H9 (cell line): ENCODE data around the gene KIF22. TPM values are rescaled to one million over a fixed set of nuclear protein-coding genes. Genes with fewer than 3 reads are reported as not detected.
"Not testable (repeated sequence)": the region's sequence is repeated elsewhere in the genome, so short reads cannot be mapped to it uniquely, and the experiment has no call there.

Experiments
- DNase-seq: peaks from one replicate; pipeline ENCODE4 v3.0.0-alpha.2; 2017
- H2AFZ ChIP-seq: one replicate; pipeline ENCODE4 v1.6.1; 2013; ENCODE audit warnings: mild to moderate bottlenecking, low read length, control low read depth, moderate library complexity
- H2AK5ac ChIP-seq: 2 replicates; pipeline ENCODE4 v1.6.1; 2013; ENCODE audit warnings: low read length, control low read depth, mixed read lengths; ENCODE audit not compliant: insufficient read length
- H2BK120ac ChIP-seq: one replicate; pipeline ENCODE4 v1.6.1; 2013; ENCODE audit warnings: low read depth, mild to moderate bottlenecking, low read length, control low read depth, inconsistent platforms; ENCODE audit not compliant: poor library complexity, severe bottlenecking
- H2BK12ac ChIP-seq: 2 replicates; pipeline ENCODE4 v1.6.1; 2013; ENCODE audit warnings: low read length, control low read depth, mixed read lengths, low read depth; ENCODE audit not compliant: insufficient read length
- H2BK15ac ChIP-seq: 2 replicates; pipeline ENCODE4 v1.6.1; 2013; ENCODE audit warnings: low read depth, low read length, control low read depth
- H2BK20ac ChIP-seq: one replicate; pipeline ENCODE4 v1.6.1; 2013; ENCODE audit warnings: low read depth, mild to moderate bottlenecking, low read length, control low read depth, inconsistent platforms; ENCODE audit not compliant: poor library complexity, severe bottlenecking
- H2BK5ac ChIP-seq: 2 replicates; pipeline ENCODE4 v1.6.1; 2013; ENCODE audit warnings: low read length, control low read depth, mixed read lengths; ENCODE audit not compliant: insufficient read length
- H3K14ac ChIP-seq: 2 replicates; pipeline ENCODE4 v1.6.1; 2013; ENCODE audit warnings: low read length, control low read depth; ENCODE audit not compliant: insufficient read depth
- H3K18ac ChIP-seq: 2 replicates; pipeline ENCODE4 v1.6.1; 2013; ENCODE audit warnings: low read depth, mild to moderate bottlenecking, mixed read lengths, low read length, control low read depth; ENCODE audit not compliant: insufficient read length
- H3K23ac ChIP-seq: 2 replicates; pipeline ENCODE4 v1.6.1; 2013; ENCODE audit warnings: low read length, control low read depth, mixed read lengths, low read depth; ENCODE audit not compliant: insufficient read length
- H3K23me2 ChIP-seq: 2 replicates; pipeline ENCODE4 v1.6.1; 2013; ENCODE audit warnings: low read depth, mild to moderate bottlenecking, mixed read lengths, low read length, control low read depth; ENCODE audit not compliant: insufficient read length, poor library complexity, severe bottlenecking
- H3K27ac ChIP-seq: 2 replicates; pipeline ENCODE4 v1.5.1; 2013; ENCODE audit warnings: low read length, control low read depth, mixed read lengths, low read depth; ENCODE audit not compliant: insufficient read length
- H3K27me3 ChIP-seq: 2 replicates; pipeline ENCODE4 v1.6.1; 2013; ENCODE audit warnings: low read length, control low read depth, inconsistent platforms; ENCODE audit not compliant: insufficient read depth
- H3K4ac ChIP-seq: 2 replicates; pipeline ENCODE4 v1.6.1; 2013; ENCODE audit warnings: low read depth, mild to moderate bottlenecking, control low read depth, inconsistent platforms, low read length, moderate library complexity
- H3K4me1 ChIP-seq: 2 replicates; pipeline ENCODE4 v1.6.1; 2013; ENCODE audit warnings: low read length, control low read depth, inconsistent platforms; ENCODE audit not compliant: insufficient read depth
- H3K4me2 ChIP-seq: 2 replicates; pipeline ENCODE4 v1.6.1; 2013; ENCODE audit warnings: low read length, control low read depth, mixed read lengths; ENCODE audit not compliant: insufficient read length, insufficient read depth
- H3K56ac ChIP-seq: 2 replicates; pipeline ENCODE4 v1.6.1; 2013; ENCODE audit warnings: low read depth, mild to moderate bottlenecking, mixed read lengths, low read length, control low read depth; ENCODE audit not compliant: insufficient read length
- H3K79me1 ChIP-seq: 2 replicates; pipeline ENCODE4 v1.6.1; 2013; ENCODE audit warnings: low read depth, mild to moderate bottlenecking, moderate library complexity, low read length, control low read depth, inconsistent platforms; ENCODE audit not compliant: insufficient read depth, poor library complexity, severe bottlenecking
- H3K79me2 ChIP-seq: 2 replicates; pipeline ENCODE4 v1.6.1; 2013; ENCODE audit warnings: low read length, control low read depth, inconsistent platforms; ENCODE audit not compliant: insufficient read depth
- H3K9ac ChIP-seq: 2 replicates; pipeline ENCODE4 v1.6.1; 2013; ENCODE audit warnings: low read length, control low read depth, mixed read lengths; ENCODE audit not compliant: insufficient read length; ENCODE audit errors: extremely low read depth
- H3K9me3 ChIP-seq: one replicate; pipeline ENCODE4 v1.6.1; 2013; ENCODE audit warnings: low read depth, low read length, inconsistent platforms; ENCODE audit not compliant: control insufficient read depth
- H3T11ph ChIP-seq: one replicate; pipeline ENCODE4 v1.6.1; 2013; ENCODE audit warnings: mild to moderate bottlenecking, low read length, control low read depth, inconsistent platforms
- H4K20me1 ChIP-seq: one replicate; pipeline ENCODE4 v1.6.1; 2013; ENCODE audit not compliant: control insufficient read depth, insufficient read length, insufficient read depth
- H4K5ac ChIP-seq: 2 replicates; pipeline ENCODE4 v1.6.1; 2013; ENCODE audit warnings: low read depth, mild to moderate bottlenecking, mixed read lengths, low read length, control low read depth; ENCODE audit not compliant: insufficient read length
- H4K8ac ChIP-seq: replicated peaks from 2 replicates; pipeline ENCODE4 v1.6.1; 2013; ENCODE audit warnings: low read length, control low read depth, mixed read lengths, low read depth; ENCODE audit not compliant: insufficient read length
- H4K91ac ChIP-seq: 2 replicates; pipeline ENCODE4 v1.6.1; 2013; ENCODE audit warnings: low read depth, mild to moderate bottlenecking, moderate library complexity, mixed read lengths, low read length, control low read depth; ENCODE audit not compliant: insufficient read length
- H3K27ac Mint-ChIP-seq, 3 experiments: 2 replicates in 2 of 3; 3 replicates in 1 of 3; pipeline ENCODE4 v1.8.0; 2020 to 2021; ENCODE audit warnings: mixed read lengths in 3 of 3, mild to moderate bottlenecking in 1 of 3, moderate library complexity in 1 of 3
- H3K27me3 Mint-ChIP-seq: 2 replicates; pipeline ENCODE4 v1.8.0; 2021; ENCODE audit warnings: low read depth, mild to moderate bottlenecking, moderate library complexity, mixed read lengths
- H3K36me3 Mint-ChIP-seq, 3 experiments: 2 replicates in 2 of 3; 3 replicates in 1 of 3; pipeline ENCODE4 v1.8.0; 2020 to 2021; ENCODE audit warnings: low read depth in 3 of 3, mixed read lengths in 3 of 3; ENCODE audit not compliant: insufficient read depth in 1 of 3
- H3K4me1 Mint-ChIP-seq, 2 experiments: 2 replicates each; pipeline ENCODE4 v1.8.0; 2020; ENCODE audit warnings: mixed read lengths in 2 of 2
- H3K4me3 Mint-ChIP-seq, 2 experiments: 2 replicates in 1 of 2; 3 replicates in 1 of 2; pipeline ENCODE4 v1.8.0; 2020 to 2021; ENCODE audit warnings: mild to moderate bottlenecking in 2 of 2, mixed read lengths in 2 of 2, moderate library complexity in 1 of 2
- H3K9me3 Mint-ChIP-seq, 2 experiments: 2 replicates in 1 of 2; 3 replicates in 1 of 2; pipeline ENCODE4 v1.8.0; 2020; ENCODE audit warnings: mild to moderate bottlenecking in 2 of 2, mixed read lengths in 2 of 2, moderate library complexity in 1 of 2
- CTCF ChIP-seq: fragments of 200-600 bp; sonication (generic); conservative IDR thresholded peaks from 3 replicates; pipeline ENCODE4 v1.8.0; 2021; ENCODE audit warnings: antibody characterized with exemption, mild to moderate bottlenecking
- WGBS: extraction: QIAGEN DNeasy Blood & Tissue Kit; methylation state at CpG from one replicate; pipeline ENCODE4 v1.1.7; 2013; ENCODE audit warnings: missing lambda C conversion rate, low lambda C conversion rate, mixed read lengths; ENCODE audit not compliant: insufficient read length; ENCODE audit errors: extremely low coverage; 5-methylcytosine and 5-hydroxymethylcytosine counted together
- total RNA-seq: library from RNA; stranded (reverse); gene quantifications from 2 replicates; pipeline ENCODE4 v1.2.1, GENCODE V29; 2021

Gene KIF22
- total RNA-seq, 1 experiment from 2014 or later: 151 TPM

GRCh38 chr16:29784901-29785500 lies 5.5 kb upstream of the KIF22 start:
- Histone ChIP-seq H3K56ac (no peak overlapping the region), H2BK20ac (no peak overlapping the region), H2AFZ (no peak overlapping the region), H4K20me1 (no peaks in the 10 kb centered on the region), H2BK120ac (no peak overlapping the region), H3K9me3 (no peaks in the 10 kb centered on the region), H3K23ac (no peak overlapping the region), H2BK12ac (no peak overlapping the region), H3K4me1 (no peaks in the 10 kb centered on the region; the same call in 1 of the 2 replicates), H3K18ac (no peak overlapping the region), H4K8ac (no peak overlapping the region), H2BK15ac (no peak overlapping the region), H3K27ac (no peak overlapping the region), H3K14ac (no peak overlapping the region), H2AK5ac (no peak overlapping the region), H2BK5ac (no peak overlapping the region), H4K91ac (no peak overlapping the region), H3K27me3 (no peaks in the 10 kb centered on the region), H3K79me1 (no peaks in the 10 kb centered on the region), H4K5ac (no peak overlapping the region), H3K23me2 (peaks cover 2% of the 10 kb centered on the region), H3K4me2 (peak overlapping the region; percentile 44), H3K4ac (no peak overlapping the region), H3T11ph (no peak overlapping the region), H3K9ac (no peak overlapping the region), H3K79me2 (no peaks in the 10 kb centered on the region)
- Mint-ChIP-seq H3K27me3 (peaks cover 33% of the 10 kb centered on the region), H3K4me1 (peaks cover 24 to 25% of the 10 kb centered on the region in 2 experiments), H3K4me3 (peak overlapping the region; percentile 42 to 43), H3K9me3 (peaks cover 0 to 2% of the 10 kb centered on the region in 2 experiments; a peak in 3 of 5 replicates), H3K27ac (peak overlapping the region in 1 of 3 experiments; percentile 42; a peak in 1 of 7 replicates), H3K36me3 (peaks cover 0 to 1% (median 0%) of the 10 kb centered on the region in 3 experiments; a peak in 1 of 7 replicates)
- peak; percentile 95 for TF ChIP-seq CTCF
- no CpG with 5 or more reads among the region's 38 CpGs for WGBS
- peak; percentile 92 for DNase-seq

DNA sequence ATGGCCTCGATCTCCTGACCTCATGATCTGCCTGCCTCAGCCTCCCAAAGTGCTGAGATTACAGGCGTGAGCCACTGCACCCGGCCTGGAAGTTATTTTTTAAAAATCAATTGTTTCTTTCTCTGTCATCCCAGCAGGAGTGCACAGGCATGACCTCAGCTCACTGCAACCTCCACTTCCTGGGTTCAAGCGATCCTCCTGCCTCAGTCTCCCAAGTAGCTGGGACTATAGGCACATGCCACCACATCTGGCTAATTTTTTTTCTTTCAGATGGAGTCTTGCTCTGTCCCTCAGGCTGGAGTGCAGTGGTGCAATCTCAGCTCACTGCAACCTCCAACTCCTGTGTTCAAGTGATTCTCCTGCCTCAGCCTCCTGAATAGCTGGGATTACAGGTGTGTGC lies 3.4 kb upstream of the KIF22 start:
- H2BK15ac ChIP-seq, H4K8ac ChIP-seq, H2BK120ac ChIP-seq, H3K27ac Mint-ChIP-seq, H2AK5ac ChIP-seq, H3K4me1 ChIP-seq, H4K5ac ChIP-seq, H2BK12ac ChIP-seq, H3K23me2 ChIP-seq, H4K91ac ChIP-seq, H3K27ac ChIP-seq, DNase-seq, H3K4ac ChIP-seq, H3K9me3 Mint-ChIP-seq, H2AFZ ChIP-seq, H3K18ac ChIP-seq, H3K9me3 ChIP-seq, H3K9ac ChIP-seq, H3K14ac ChIP-seq, H3K56ac ChIP-seq, H3K4me3 Mint-ChIP-seq, H4K20me1 ChIP-seq, H3T11ph ChIP-seq, H3K4me2 ChIP-seq, H3K27me3 ChIP-seq, H2BK20ac ChIP-seq, H2BK5ac ChIP-seq, H3K23ac ChIP-seq, H3K79me1 ChIP-seq: not testable (repeated sequence)
- H3K36me3 Mint-ChIP-seq: peaks cover 4 to 11% (median 6%) of the 10 kb centered on the region in 3 experiments; a peak in 5 of 7 replicates
- peaks cover 32 to 33% of the 10 kb centered on the region in 2 experiments for H3K4me1 Mint-ChIP-seq
- H3K27me3 Mint-ChIP-seq: peaks cover 20% of the 10 kb centered on the region
- WGBS: no CpG with 5 or more reads among the region's 4 CpGs
- peaks cover 13% of the 10 kb centered on the region for H3K79me2 ChIP-seq
